Gastrocnemius medialis (tissue), 4 donors: ENCODE data around the gene TNS1.

Experiments
- POLR2A ChIP-seq, 2 donors: fragments of 450-650 bp; IDR thresholded peaks; one replicate each; pipeline ENCODE4 v1.6.1; 2017; ENCODE audit warnings: antibody characterized with exemption in 2 of 2, mild to moderate bottlenecking in 2 of 2, moderate library complexity in 2 of 2
- TF ChIP-seq, protein P1 (sequence below), 5 experiments: fragments of 450-650 bp in 3 of 5; fragments of 200-600 bp in 2 of 5; sonication (generic) in 2 of 5; IDR thresholded peaks in 4 of 5; conservative IDR thresholded peaks in 1 of 5; 1 replicate in 4 of 5; 2 replicates in 1 of 5; pipeline ENCODE4 v1.5.1; 2016 to 2019; ENCODE audit warnings: antibody characterized with exemption in 5 of 5, mild to moderate bottlenecking in 3 of 5, moderate library complexity in 3 of 5

DNA sequence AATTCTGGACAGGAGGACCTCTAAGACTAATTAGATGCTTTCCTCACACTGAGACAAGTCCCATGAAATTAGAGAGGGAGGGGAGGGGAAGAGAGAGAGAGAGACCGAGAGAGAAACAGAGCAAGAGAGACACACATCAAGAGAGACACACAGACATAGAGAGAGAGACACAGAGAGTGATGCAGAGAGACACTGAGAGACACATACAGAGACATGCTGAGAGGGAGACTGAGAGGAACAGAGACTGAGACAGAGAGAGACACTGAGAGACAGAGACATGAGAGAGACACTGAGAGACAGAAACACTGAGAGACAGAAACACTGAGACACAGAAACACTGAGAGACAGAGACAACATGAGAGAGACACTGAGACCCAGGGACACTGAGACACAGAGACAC is 250.8 kb downstream of the TNS1 start:
- TF ChIP-seq, protein P1, sequence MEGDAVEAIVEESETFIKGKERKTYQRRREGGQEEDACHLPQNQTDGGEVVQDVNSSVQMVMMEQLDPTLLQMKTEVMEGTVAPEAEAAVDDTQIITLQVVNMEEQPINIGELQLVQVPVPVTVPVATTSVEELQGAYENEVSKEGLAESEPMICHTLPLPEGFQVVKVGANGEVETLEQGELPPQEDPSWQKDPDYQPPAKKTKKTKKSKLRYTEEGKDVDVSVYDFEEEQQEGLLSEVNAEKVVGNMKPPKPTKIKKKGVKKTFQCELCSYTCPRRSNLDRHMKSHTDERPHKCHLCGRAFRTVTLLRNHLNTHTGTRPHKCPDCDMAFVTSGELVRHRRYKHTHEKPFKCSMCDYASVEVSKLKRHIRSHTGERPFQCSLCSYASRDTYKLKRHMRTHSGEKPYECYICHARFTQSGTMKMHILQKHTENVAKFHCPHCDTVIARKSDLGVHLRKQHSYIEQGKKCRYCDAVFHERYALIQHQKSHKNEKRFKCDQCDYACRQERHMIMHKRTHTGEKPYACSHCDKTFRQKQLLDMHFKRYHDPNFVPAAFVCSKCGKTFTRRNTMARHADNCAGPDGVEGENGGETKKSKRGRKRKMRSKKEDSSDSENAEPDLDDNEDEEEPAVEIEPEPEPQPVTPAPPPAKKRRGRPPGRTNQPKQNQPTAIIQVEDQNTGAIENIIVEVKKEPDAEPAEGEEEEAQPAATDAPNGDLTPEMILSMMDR (IDR thresholded peaks at IDR 0.05 in 4 of 5, conservative IDR thresholded peaks at IDR 0.05 in 1 of 5), result no peak
- TF ChIP-seq POLR2A (IDR thresholded peaks at IDR 0.05), result no peak
